Ramos (cell line): ENCODE measurements around the gene FBXW7.

Experiments used
- in situ Hi-C: fragments of 300-500 bp; cut with MboI; formaldehyde crosslinking; loops from one replicate; pipeline ENCODE4 v1.14.3; 2022; ENCODE audit warnings: low sequenced_read_pairs; ENCODE audit not compliant: unreplicated experiment

FBXW7 gene

GRCh38 chr4:152307669-152308068 lies 228.2 kb downstream of the FBXW7 start:
- in situ Hi-C loops, result no loop called here

- in situ Hi-C loops, result no loop called here
Observed at GRCh38 chr4:152306541-152306940, 229.4 kb downstream of the FBXW7 start.

GRCh38 chr4:152304220-152304619 lies 231.7 kb downstream of the FBXW7 start:
- in situ Hi-C loops, result no loop called here

DNA sequence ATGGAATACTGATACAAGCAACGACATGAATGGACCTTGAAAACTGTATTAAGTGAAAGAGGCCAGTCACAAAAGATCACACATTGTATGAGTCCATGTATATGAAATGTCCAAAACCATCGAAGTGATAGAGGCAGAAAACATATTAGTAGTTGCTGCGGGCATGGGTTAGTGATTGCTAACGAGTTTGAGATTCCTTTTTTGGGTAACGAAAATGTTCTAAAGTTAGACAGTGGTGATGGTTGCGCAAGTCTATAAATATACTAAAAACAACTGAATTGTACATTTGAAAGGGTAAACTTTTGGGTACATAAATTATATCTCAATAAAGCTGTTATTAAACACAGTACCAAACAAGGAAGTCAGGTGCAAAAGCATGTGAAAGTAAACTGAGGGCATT lies 234.5 kb downstream of the FBXW7 start:
- in situ Hi-C loops, result no loop called here

- in situ Hi-C loops, result no loop called here
Observed at GRCh38 chr4:152299553-152299952, 236.3 kb downstream of the FBXW7 start.

GRCh38 chr4:152296386-152296785 lies 239.5 kb downstream of the FBXW7 start:
- in situ Hi-C loops, result no loop called here

DNA sequence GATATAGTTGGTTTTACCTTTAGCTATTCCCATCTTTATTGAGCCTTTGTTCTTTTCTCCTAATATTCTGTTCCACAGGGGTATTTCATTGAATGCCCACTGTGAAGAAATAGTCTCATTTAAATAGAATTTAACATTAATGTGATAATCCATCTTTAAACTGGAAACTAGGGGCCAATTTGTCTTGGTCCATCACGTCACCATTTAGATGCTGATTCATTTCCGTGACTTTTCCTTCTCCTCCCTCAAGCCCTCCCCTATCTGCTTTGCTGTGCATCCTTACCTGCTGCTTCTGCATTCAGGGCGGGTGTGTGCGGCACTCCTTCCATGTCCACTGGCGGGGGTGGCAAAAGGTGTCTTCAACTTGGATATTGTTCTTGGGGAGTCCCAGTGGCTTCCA lies 241.1 kb downstream of the FBXW7 start:
- in situ Hi-C loops, result no loop called here

- in situ Hi-C loops, result no loop called here
Observed at GRCh38 chr4:152294331-152294730, 241.6 kb downstream of the FBXW7 start.

GRCh38 chr4:152293527-152293926 lies 242.4 kb downstream of the FBXW7 start:
- in situ Hi-C loops, result no loop called here

GRCh38 chr4:152290366-152290921 lies 245.4 kb downstream of the FBXW7 start:
- in situ Hi-C loops, result no loop called here

GRCh38 chr4:152289941-152290340 lies 246.0 kb downstream of the FBXW7 start:
- in situ Hi-C loops, result no loop called here

DNA sequence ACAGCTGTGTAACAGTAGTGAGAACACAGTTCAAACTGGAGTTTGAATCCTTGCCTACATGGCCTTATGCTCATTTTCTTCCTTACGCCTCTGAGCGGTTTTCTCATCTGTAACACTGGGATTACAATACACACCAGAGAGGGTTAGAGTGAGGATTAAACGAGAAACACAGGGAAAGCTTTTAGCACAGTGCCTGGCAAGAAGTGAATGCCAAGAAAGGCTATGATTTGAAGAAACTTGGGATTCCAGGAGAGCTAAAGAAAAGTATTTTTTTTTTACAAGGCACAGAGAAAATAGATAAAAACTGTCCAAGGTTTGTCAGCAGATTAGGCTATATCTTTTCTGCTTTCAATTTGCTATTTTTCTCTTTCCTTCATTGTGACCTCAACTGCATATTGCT lies 246.4 kb downstream of the FBXW7 start:
- in situ Hi-C loops, result no loop called here

- in situ Hi-C loops, result no loop called here
Observed at GRCh38 chr4:152283801-152284470, 252.0 kb downstream of the FBXW7 start.

DNA sequence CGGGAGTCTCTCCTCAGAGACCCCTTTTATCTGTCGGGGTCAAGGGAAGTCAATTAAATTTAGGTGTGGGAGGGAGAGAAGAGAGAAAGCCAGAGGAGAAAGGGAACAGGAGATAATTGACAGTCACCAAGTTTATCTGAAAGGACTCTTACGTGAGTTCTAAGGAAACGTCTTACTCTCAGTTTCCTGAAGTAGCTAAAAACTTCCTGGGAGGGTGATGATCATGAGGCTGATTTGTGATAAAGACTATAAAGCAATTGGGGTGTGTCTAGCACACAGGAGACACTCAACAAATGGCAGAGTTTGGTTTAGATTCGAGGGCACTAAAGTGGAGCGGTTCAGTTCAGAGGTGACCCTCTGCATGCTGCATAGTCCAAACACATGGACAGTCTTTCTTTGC lies 254.1 kb downstream of the FBXW7 start:
- in situ Hi-C loops, result no loop called here

GRCh38 chr4:152281211-152281610 lies 254.7 kb downstream of the FBXW7 start:
- in situ Hi-C loops, result no loop called here

- in situ Hi-C loops, result no loop called here
Observed at GRCh38 chr4:152279234-152279566, 256.7 kb downstream of the FBXW7 start.

- in situ Hi-C loops, result no loop called here
Observed at GRCh38 chr4:152278505-152279233, 257.2 kb downstream of the FBXW7 start.

DNA sequence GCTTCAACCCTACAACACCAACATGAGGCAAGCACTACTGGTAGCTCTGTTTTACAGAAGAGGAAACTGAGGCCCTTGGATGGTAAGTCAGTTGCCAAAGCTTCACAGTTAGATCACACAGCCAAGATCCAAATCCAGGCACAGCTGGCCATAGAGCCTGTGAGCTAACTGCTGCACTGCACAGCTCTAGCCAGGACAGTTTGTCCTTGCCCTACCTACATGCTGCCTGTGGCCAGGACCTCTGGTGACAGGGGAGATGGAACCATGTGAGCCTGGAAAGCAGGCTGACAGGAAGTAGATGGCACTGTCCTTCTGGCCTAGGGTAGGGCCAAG lies 257.8 kb downstream of the FBXW7 start:
- in situ Hi-C loops, result no loop called here

DNA sequence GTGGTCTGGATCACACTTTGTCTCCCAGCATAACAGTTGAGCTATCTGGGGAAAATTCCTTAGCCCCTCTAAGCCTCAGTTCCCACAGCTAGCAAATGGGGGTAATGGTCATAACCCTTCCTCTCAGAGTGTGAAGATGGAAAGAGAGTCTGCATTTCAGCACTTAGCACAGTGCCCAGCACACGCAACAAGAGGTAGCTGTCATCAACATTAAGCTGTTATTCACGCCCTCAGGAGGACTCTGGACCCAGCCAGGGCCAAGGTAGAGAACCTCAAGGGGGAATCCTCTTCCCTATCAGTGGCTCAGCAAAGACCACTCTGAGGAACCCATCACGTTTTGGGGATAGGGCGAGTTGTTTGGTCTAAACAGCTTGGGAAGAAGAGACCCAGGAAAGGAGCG lies 258.6 kb downstream of the FBXW7 start:
- in situ Hi-C loops, result no loop called here

DNA sequence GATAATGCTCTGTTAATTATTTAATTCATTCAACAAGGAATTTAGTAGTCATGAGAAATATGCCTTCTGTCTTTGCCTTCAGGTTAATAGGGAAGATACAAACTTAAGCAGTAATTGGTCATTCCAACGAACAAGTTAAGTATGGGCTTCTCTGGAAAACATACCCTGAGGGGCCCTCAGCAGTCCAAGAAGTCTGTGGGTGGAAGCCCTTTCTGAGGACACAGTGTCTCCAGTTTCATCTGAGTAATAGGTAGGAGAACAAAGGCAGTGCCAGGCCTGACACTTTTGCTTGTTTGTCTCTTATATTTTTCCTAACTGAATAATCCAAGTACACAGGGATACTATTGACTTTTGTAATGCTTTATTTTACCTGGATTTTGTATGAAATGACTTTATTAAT lies 262.5 kb downstream of the FBXW7 start:
- in situ Hi-C loops, result no loop called here
